Nephron progenitor cell (in vitro differentiated cells): Measurements from ENCODE around the gene CSAD.
"Not testable (repeated sequence)": the region's sequence is repeated elsewhere in the genome, so short reads cannot be mapped to it uniquely, and the experiment has no call there.

Experiments
- DNase-seq: peaks from one replicate; pipeline ENCODE4 v3.0.0; 2021
- H3K27ac Mint-ChIP-seq: 2 replicates; pipeline ENCODE4 v1.8.0; 2021; ENCODE audit warnings: mild to moderate bottlenecking, moderate library complexity, mixed read lengths
- H3K27me3 Mint-ChIP-seq: 2 replicates; pipeline ENCODE4 v1.8.0; 2021; ENCODE audit warnings: mild to moderate bottlenecking, low read depth, mixed read lengths; ENCODE audit not compliant: poor library complexity
- H3K36me3 Mint-ChIP-seq: 2 replicates; pipeline ENCODE4 v1.8.0; 2021; ENCODE audit warnings: low read depth, mixed read lengths
- H3K4me1 Mint-ChIP-seq: 2 replicates; pipeline ENCODE4 v1.8.0; 2021; ENCODE audit warnings: mixed read lengths
- H3K4me3 Mint-ChIP-seq: 2 replicates; pipeline ENCODE4 v1.8.0; 2021; ENCODE audit warnings: mild to moderate bottlenecking, moderate library complexity, mixed read lengths
- H3K9me3 Mint-ChIP-seq: 2 replicates; pipeline ENCODE4 v1.8.0; 2021; ENCODE audit warnings: mild to moderate bottlenecking, moderate library complexity, mixed read lengths
- CTCF ChIP-seq: fragments of 200-600 bp; sonication (generic); IDR thresholded peaks from 2 replicates; pipeline ENCODE4 v1.5.0; 2021; ENCODE audit warnings: antibody characterized with exemption

CSAD gene

DNA sequence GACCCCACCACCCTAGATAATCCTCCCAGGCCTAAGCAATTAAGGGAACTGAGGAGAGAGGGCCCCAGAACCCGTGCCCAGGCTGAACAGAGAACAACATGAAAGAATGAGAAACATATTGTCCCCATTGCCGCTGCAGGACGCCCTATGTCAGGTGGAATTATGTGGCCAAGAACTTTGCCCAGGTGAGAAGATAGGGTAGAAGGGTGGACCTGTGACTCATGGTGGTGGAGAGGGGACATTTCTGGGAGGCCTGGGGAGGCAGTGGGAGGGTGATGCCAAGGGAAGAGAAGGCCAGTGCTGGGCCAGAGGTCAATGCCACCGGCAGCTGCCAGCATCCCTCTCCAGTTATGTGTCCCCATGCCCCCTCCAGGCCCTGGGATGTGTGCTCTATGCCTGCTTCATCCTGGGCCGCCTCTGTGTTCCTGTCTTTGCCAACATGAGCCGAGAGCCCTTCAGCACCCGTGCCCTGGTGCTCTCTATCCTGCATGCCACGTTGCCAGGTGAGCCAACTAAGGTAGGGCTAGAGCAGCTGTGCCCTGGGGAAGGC lies 61.9 kb downstream of the CSAD start:
- Mint-ChIP-seq H3K9me3 (peaks cover 6% of the 10 kb centered on the region), H3K4me1 (peaks cover 18% of the 10 kb centered on the region), H3K27ac (no peak overlapping the region), H3K4me3 (no peak overlapping the region), H3K36me3 (no peaks in the 10 kb centered on the region), H3K27me3 (no peaks in the 10 kb centered on the region)
- no peak for DNase-seq
- TF ChIP-seq CTCF: no peak

- H3K36me3 Mint-ChIP-seq: no peaks in the 10 kb centered on the region
- peaks cover 3% of the 10 kb centered on the region for H3K9me3 Mint-ChIP-seq
- H3K4me3 Mint-ChIP-seq: no peak overlapping the region
- no peaks in the 10 kb centered on the region for H3K27me3 Mint-ChIP-seq
- DNase-seq: no peak
- peaks cover 21% of the 10 kb centered on the region for H3K4me1 Mint-ChIP-seq
- no peak for TF ChIP-seq CTCF
- peak overlapping the region; percentile 81 for H3K27ac Mint-ChIP-seq
Observed at GRCh38 chr12:53115891-53116648, 64.7 kb downstream of the CSAD start.

DNA sequence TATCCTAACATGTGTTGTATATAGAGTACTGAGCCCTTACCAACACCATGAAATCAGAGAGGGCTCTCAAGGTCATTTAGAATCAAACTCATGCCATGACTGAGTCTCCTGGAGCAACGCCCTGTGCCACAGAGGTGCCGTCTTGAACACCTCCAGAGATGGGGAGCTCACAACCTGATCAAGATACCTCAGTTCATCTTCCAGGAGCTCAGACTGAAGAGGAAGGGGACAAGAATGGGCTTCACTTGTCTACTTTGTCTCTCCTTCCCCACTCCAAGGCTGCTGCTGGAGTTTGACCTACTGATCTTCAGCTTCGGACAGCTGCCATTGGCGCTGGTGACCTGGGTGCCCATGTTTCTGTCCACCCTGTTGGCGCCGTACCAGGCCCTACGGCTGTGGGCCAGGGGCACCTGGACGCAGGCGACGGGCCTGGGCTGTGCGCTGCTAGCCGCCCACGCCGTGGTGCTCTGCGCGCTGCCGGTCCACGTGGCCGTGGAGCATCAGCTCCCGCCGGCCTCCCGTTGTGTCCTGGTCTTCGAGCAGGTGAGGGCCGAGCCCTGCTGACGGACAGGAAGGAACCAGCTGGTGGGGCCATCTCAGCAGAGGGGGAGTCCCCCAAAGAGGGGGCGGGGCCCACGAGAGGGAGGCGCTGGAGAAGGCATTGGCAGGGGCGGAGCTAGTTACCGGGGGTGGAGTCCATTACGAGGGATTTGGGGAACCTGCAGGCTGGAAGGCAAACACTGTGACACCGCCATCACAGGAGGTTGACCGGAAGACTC lies 65.4 kb downstream of the CSAD start:
- H3K27ac Mint-ChIP-seq: no peak overlapping the region
- peaks cover 6% of the 10 kb centered on the region for H3K9me3 Mint-ChIP-seq
- no peak for DNase-seq
- peaks cover 21% of the 10 kb centered on the region for H3K4me1 Mint-ChIP-seq
- H3K4me3 Mint-ChIP-seq: no peak overlapping the region
- no peak for TF ChIP-seq CTCF
- no peaks in the 10 kb centered on the region for H3K36me3 Mint-ChIP-seq
- no peaks in the 10 kb centered on the region for H3K27me3 Mint-ChIP-seq

DNA sequence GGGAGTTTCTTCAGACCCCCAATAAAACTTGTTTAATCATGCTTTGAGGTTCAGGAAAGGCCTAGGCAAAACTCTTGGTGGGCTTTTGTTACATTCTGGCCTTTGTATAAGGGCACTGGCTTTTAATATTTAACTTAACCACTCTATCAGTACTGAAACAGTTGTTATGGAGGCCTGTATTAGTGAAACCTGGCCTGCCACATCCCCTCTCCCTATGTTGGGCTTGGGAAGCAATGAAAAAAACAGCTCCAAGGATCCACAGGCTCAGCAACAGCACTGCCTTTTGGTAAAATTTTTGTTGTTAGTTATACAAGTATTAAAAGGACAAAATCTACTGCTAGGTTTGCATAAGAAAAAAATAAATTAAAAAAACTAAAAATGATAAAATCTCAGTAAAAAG lies 66.8 kb downstream of the CSAD start:
- no peak overlapping the region for H3K4me3 Mint-ChIP-seq
- H3K36me3 Mint-ChIP-seq: no peaks in the 10 kb centered on the region
- no peak overlapping the region for H3K27ac Mint-ChIP-seq
- peaks cover 21% of the 10 kb centered on the region for H3K4me1 Mint-ChIP-seq
- H3K27me3 Mint-ChIP-seq: no peaks in the 10 kb centered on the region
- TF ChIP-seq CTCF: no peak
- DNase-seq: no peak
- H3K9me3 Mint-ChIP-seq: peaks cover 12% of the 10 kb centered on the region

- no peak for TF ChIP-seq CTCF
- Mint-ChIP-seq H3K4me1 (peaks cover 21% of the 10 kb centered on the region), H3K27ac (no peak overlapping the region), H3K36me3 (no peaks in the 10 kb centered on the region), H3K4me3 (no peak overlapping the region), H3K9me3 (peaks cover 12% of the 10 kb centered on the region), H3K27me3 (no peaks in the 10 kb centered on the region)
- no peak for DNase-seq
Observed at GRCh38 chr12:53113136-53113705, 67.5 kb downstream of the CSAD start.

DNA sequence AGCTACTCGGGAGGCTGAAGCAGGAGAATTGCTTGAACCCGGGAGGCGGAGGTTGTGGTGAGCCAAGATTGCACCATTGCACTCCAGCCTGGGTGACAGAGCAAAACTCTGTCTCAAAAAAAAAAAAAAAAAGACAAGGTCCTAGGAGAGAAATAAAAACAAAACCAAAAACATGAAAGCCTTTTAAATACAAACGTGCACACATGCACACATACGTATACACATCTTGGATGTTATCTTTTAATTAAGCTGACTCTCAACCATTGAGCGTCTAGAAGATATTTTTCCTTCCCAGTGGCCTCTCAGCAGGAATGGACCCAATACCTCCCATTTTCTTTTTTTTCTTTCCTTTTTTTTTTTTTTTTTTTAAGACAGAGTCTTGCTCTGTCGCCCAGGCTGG lies 68.3 kb downstream of the CSAD start:
- not testable (repeated sequence) for H3K36me3 Mint-ChIP-seq, H3K27ac Mint-ChIP-seq, H3K4me3 Mint-ChIP-seq, DNase-seq, H3K27me3 Mint-ChIP-seq
- peaks cover 21% of the 10 kb centered on the region for H3K4me1 Mint-ChIP-seq
- peaks cover 12% of the 10 kb centered on the region for H3K9me3 Mint-ChIP-seq
